Measurements from ENCODE around the gene IAH1. TPM values are rescaled to one million over a fixed set of nuclear protein-coding genes. Genes with fewer than 3 reads are reported as not detected.

The IAH1 gene
- total and polyA plus RNA-seq, 2 experiments from 2014 or later, result 12.7 to 33.7 TPM

DNA sequence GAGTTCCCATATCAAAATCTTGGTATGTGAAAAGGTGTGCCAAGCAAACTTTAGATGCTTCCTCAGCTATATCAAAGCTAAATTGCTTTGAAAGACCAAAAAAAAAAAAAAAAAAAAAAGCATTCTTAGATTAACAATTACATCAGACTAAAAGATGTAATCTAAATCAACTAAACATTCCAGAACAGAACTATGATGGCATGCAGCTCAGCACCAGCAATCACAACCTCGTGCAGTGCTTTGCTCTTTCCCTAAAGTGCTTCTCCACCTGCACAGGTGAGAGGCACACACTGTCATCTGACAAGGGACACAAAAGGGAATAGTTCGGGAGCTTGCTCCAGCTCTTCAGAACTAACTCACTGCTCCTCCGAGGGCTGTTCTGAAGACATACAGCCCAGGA, 43.8 kb downstream of the IAH1 start (continued):
- TF ChIP-seq, protein P1, sequence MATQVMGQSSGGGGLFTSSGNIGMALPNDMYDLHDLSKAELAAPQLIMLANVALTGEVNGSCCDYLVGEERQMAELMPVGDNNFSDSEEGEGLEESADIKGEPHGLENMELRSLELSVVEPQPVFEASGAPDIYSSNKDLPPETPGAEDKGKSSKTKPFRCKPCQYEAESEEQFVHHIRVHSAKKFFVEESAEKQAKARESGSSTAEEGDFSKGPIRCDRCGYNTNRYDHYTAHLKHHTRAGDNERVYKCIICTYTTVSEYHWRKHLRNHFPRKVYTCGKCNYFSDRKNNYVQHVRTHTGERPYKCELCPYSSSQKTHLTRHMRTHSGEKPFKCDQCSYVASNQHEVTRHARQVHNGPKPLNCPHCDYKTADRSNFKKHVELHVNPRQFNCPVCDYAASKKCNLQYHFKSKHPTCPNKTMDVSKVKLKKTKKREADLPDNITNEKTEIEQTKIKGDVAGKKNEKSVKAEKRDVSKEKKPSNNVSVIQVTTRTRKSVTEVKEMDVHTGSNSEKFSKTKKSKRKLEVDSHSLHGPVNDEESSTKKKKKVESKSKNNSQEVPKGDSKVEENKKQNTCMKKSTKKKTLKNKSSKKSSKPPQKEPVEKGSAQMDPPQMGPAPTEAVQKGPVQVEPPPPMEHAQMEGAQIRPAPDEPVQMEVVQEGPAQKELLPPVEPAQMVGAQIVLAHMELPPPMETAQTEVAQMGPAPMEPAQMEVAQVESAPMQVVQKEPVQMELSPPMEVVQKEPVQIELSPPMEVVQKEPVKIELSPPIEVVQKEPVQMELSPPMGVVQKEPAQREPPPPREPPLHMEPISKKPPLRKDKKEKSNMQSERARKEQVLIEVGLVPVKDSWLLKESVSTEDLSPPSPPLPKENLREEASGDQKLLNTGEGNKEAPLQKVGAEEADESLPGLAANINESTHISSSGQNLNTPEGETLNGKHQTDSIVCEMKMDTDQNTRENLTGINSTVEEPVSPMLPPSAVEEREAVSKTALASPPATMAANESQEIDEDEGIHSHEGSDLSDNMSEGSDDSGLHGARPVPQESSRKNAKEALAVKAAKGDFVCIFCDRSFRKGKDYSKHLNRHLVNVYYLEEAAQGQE (IDR thresholded peaks at IDR 0.05; ENCODE audit: unreplicated experiment), result no peak
- TF ChIP-seq NANOG (IDR thresholded peaks at IDR 0.05; ENCODE audit: borderline replicate concordance) (no peak), POLR2AphosphoS5 (IDR thresholded peaks at IDR 0.05; ENCODE audit: low read depth) (no peak), EZH2 (IDR thresholded peaks at IDR 0.05; ENCODE audit: low read depth, unreplicated experiment) (no peak), ZNF114 (CRISPR knock-in tag; IDR thresholded peaks at IDR 0.05) (no peak), EZH2phosphoT487 (IDR thresholded peaks at IDR 0.05; ENCODE audit: unreplicated experiment) (no peak), ZNF331 (CRISPR knock-in tag; IDR thresholded peaks at IDR 0.05; ENCODE audit: low read depth) (no peak)
- TF ChIP-seq, protein P2, sequence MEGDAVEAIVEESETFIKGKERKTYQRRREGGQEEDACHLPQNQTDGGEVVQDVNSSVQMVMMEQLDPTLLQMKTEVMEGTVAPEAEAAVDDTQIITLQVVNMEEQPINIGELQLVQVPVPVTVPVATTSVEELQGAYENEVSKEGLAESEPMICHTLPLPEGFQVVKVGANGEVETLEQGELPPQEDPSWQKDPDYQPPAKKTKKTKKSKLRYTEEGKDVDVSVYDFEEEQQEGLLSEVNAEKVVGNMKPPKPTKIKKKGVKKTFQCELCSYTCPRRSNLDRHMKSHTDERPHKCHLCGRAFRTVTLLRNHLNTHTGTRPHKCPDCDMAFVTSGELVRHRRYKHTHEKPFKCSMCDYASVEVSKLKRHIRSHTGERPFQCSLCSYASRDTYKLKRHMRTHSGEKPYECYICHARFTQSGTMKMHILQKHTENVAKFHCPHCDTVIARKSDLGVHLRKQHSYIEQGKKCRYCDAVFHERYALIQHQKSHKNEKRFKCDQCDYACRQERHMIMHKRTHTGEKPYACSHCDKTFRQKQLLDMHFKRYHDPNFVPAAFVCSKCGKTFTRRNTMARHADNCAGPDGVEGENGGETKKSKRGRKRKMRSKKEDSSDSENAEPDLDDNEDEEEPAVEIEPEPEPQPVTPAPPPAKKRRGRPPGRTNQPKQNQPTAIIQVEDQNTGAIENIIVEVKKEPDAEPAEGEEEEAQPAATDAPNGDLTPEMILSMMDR (conservative IDR thresholded peaks at IDR 0.05; ENCODE audit: low read depth in 2 of 2), result no peak
- TF ChIP-seq, protein P3, sequence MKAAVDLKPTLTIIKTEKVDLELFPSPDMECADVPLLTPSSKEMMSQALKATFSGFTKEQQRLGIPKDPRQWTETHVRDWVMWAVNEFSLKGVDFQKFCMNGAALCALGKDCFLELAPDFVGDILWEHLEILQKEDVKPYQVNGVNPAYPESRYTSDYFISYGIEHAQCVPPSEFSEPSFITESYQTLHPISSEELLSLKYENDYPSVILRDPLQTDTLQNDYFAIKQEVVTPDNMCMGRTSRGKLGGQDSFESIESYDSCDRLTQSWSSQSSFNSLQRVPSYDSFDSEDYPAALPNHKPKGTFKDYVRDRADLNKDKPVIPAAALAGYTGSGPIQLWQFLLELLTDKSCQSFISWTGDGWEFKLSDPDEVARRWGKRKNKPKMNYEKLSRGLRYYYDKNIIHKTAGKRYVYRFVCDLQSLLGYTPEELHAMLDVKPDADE (IDR thresholded peaks at IDR 0.05), result no peak

DNA sequence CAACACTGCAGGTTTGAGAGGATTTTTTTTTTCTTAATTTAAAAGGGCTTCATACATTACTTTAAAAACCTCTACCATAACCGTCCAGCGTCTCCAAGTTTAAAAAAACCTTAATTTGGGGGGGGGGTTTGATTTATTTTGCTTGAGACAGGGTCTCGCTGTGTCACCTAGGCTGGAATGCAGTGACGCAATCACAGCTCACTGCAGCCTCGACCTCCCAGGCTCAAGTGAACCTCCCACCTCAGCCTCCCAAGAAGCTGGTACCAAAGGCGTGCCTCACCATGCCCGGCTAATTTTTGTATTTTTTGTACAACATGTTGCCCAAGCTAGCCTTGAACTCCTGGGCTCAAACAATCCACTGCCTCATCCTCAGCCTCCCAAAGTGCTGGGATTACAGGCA, 44.4 kb downstream of the IAH1 start:
- Mint-ChIP-seq H3K4me3 (no peak overlapping the region), H3K36me3 (ENCODE audit: low read depth) (peaks cover 27% of the 10 kb centered on the region; the same call in 2 of the 3 replicates), H3K9me3 (no peaks in the 10 kb centered on the region), H3K27ac (no peak overlapping the region), H3K4me1 (no peaks in the 10 kb centered on the region), H3K27me3 (ENCODE audit: insufficient read depth, low read depth, poor library complexity) (peaks cover 1% of the 10 kb centered on the region)
- no peak overlapping the region for H2AFZ ChIP-seq
- peaks cover 8% of the 10 kb centered on the region; the same call in 1 of the 2 replicates for H4K20me1 ChIP-seq (replicated peaks; ENCODE audit: insufficient read depth)
- H3F3A ChIP-seq (replicated peaks; ENCODE audit: low read depth), result no peaks in the 10 kb centered on the region
- H3K9me2 ChIP-seq (ENCODE audit: insufficient read depth), result no peaks in the 10 kb centered on the region
- DNase-seq (ENCODE audit: low spot score) (no peak), ATAC-seq (no peak)
- TF ChIP-seq JUNB (IDR thresholded peaks at IDR 0.05; ENCODE audit: unreplicated experiment) (no peak), STAT1 (IDR thresholded peaks at IDR 0.05; ENCODE audit: unreplicated experiment) (no peak), POLR2AphosphoS5 (IDR thresholded peaks at IDR 0.05; ENCODE audit: low read depth) (no peak)
- TF ChIP-seq, protein P2 (conservative IDR thresholded peaks at IDR 0.05; ENCODE audit: low read depth in 2 of 2), result no peak
- H3K79me2 ChIP-seq (replicated peaks; ENCODE audit: insufficient read depth), result no peaks in the 10 kb centered on the region
- peaks cover 11% of the 10 kb centered on the region for H3K36me3 ChIP-seq (ENCODE audit: insufficient read depth)
- no peak overlapping the region for H3K4me2 ChIP-seq
- H3K4me3 ChIP-seq, result no peak overlapping the region
- H3K4me1 ChIP-seq (ENCODE audit: insufficient read depth), result no peaks in the 10 kb centered on the region
- H3K27me3 ChIP-seq (ENCODE audit: insufficient read depth), result no peaks in the 10 kb centered on the region
- H3K27ac ChIP-seq (ENCODE audit: low read depth), result no peak overlapping the region
